GM19035 (cell line): ENCODE data around the gene ANK3.

ENCODE experiments used
- ATAC-seq: cut with Tn5 transposase; IDR thresholded peaks from one replicate; pipeline ENCODE4 v1.9.1; 2021; ENCODE audit not compliant: unreplicated experiment

Gene ANK3

GRCh38 chr10:60380781-60381180 is 8.9 kb downstream of the ANK3 start:
- ATAC-seq, result no peak

DNA sequence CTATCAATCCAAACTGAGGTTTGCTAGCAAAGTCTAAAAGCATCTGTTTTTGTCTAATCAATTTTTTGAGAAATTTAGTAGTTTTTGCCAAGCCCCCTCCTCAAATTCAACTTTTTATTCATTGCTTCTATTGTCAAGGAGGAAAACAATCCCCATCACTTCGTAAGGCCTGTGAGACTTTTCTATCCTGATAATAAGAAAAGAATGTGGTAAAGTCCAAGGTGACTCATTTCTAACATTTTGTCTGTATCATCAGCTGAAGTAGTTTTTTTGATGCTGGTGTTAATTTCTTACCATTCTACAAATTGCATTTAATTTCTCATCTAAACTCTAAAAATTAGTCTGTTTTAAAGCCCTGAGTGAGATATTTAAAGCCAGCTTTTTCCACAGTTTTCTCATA is 11.7 kb downstream of the ANK3 start:
- ATAC-seq, result no peak

DNA sequence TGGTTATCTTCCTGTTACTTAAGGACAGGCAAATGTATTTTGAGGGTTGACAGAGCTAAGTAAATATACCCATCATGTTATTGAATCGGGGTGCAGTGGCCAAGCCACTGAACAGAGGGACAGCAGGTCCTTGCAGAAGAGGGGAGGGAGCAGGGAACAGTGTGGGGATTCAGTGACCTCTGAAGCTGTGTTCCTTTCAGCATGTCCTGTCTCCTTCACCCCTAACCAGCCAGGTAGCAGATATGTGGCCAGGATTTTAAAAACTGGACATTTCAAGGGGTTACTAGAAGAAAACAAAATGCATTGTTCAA is 12.7 kb downstream of the ANK3 start:
- ATAC-seq, result no peak

- ATAC-seq, result no peak
Observed at GRCh38 chr10:60376221-60377041, 13.2 kb downstream of the ANK3 start.

GRCh38 chr10:60375293-60376004 is 14.2 kb downstream of the ANK3 start:
- ATAC-seq, result no peak

DNA sequence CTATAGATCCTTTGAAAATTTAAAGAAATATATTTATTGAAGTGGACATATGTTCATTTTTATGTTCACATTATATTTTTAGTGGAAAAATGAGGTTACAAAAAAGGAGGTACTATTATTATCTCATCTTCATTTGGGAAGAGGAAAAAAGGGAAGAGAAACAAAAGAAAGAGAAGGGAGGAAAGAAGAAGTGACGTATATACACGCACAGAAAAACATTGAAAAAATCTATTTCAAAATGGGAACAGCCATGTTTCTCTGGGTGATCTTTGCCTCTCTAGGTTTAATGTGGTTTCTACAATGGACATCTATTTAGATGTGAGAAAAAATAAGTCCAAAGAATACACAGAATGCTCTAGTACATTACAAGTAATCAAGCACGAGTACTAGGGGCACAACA is 14.8 kb downstream of the ANK3 start:
- ATAC-seq, result no peak

DNA sequence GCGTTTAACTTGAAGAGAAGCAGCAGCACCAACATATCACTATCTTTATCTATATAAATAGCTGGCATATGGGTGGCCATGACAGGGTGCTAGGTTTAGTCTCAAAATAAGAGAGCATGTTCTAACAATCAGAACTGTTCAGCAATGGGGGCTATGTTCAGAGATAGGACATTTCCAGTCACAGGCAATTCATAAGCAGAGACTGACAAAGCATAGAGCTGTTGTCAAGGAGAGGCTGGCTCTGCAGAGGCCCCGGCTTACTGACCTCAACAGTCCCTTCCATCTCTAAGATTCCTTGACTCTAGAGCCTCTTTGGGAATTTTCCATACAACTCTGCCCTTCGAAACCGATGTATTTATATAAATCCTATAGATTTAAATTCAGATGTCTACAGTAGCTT is 17.2 kb downstream of the ANK3 start:
- ATAC-seq, result no peak

DNA sequence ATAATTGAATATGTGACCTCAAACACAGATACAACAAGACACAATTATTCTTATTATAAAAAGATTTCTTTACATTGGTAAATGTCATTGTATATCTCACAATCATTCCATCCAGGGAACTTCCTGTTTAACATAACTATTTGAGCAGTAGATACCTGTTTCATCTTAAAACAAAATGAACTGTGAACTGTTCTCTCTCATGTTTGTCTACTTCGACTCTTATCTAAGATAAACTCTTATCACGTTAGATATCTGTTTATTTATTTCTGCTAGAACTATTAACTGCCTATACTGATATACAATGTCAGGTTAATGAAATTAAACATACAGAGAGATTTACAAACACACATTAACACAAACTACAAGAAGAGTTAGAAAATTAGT is 20.1 kb downstream of the ANK3 start:
- no peak for ATAC-seq

DNA sequence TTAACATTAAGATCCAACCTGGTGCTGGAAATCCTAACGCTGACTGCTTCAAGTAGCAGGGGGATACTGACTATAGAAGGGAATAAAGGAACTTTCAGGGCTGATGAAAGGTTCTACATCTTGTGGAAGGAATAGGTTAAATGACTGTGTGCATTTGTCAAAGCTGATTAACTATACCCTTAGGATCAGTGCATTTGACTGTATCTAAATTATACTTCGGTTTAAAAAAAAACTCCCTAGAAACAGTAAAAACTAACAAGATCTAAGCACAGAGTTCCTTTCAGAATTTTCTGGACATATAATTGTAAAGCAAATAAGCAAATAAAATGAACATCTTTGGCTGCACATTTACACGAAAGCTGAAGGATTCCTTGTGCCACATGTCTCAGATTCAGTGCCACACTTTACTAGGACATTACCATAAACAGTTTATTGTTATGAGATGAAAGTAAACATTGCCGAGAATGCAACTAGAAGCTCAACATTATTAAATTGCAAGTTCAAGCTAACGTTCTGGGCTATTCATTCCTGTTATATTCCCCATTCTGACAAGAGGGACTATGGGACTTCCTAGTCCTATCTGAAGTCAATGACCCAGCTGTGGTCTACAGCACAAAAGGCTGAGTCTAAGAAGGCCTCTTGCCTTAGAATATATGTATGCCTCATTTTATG is 20.7 kb downstream of the ANK3 start:
- no peak for ATAC-seq

GRCh38 chr10:60367901-60368300 is 21.8 kb downstream of the ANK3 start:
- ATAC-seq, result no peak

DNA sequence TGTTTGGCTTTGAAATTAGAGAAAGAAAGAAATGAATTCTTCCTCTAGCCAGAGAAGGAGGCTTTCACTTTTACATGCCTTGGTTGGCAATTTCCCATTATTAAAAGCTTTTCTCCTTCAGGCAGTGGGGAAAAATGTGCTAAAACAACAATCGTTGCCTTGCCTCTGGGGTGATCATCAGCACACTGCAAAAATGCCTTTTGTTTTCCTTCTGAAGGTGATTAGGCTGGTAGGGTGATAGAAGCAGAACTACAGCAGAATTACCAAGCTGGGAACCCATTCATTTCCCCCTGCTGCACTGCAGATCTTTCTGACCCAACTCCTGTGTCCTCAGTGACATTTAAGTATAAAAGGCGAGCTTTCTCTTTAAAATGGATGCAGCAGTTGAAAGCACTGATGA is 22.2 kb downstream of the ANK3 start:
- no peak for ATAC-seq

DNA sequence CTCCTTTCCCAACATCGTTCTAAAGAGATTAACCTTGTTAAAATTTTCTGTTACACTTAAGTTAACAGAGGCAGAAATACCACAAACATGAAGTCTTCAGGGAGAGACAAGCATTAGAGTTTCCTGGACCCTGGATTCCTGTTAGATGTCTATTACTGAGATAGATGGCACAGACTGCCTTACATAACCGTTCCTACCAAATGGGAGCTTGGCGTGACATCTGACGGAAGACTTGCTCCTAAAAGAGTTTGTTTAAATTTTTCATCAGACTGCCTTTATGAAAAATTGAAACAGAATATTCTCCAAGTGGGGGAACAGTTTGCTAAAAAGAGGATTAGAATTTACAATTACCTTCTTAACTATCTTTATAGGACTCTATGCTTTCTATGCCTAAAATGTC is 22.7 kb downstream of the ANK3 start:
- no peak for ATAC-seq

GRCh38 chr10:60363187-60363586 is 26.5 kb downstream of the ANK3 start:
- ATAC-seq, result no peak

- no peak for ATAC-seq
Observed at GRCh38 chr10:60362461-60362860, 27.2 kb downstream of the ANK3 start.

GRCh38 chr10:60359066-60359465 is 30.6 kb downstream of the ANK3 start:
- ATAC-seq, result no peak

DNA sequence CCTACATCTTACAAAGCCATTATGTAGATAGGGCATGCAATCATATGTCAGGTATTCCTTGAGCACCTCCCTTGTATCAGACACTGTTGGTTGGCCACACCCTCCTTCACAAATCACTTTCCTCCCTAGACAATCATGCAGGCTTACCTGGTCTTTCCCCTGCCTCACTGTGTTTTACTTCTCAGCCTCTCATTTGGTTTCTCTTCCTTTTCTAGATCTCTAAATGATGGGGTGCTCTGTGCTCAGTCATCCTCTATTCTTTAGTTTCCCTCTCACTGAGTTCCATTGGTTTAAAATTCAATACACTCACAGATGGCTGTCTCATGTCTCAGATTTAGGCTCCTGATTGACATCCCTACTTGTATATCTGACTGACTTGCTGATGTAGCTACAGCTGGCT is 31.4 kb downstream of the ANK3 start:
- peak; percentile 96 for ATAC-seq

DNA sequence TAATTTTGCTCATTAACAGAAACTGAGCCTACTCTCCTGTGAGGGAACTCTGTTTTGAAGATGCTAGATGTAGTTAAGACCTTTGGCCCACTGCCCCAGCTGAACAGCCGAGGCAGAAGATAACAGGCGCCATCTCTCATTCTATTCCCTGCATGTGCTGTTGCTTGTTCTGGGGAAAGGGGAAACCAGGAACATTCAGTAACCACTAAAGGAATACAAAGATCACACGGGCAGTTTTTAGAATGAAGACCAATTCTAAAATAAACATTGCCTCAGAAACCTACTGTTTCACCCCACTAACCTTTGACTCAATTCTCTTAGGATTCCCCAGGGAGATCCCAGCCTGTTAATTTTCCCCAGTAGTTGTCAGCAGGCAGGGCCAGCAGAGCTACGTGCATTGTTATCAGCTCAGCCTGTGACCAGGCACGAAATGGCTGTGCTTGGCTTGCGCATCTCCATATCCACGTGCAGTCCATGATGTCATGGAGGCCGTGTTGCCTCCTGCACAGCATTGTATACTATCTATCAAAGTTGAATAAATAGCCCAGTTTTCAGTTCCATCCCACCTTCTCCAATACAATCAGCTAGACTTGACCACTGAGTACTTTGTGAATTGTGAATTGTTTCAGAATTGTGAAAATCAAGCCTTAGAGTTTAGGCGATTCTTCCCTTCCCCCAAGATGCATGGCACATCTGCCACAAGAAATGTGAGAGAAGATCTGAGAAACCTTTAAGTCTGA is 36.0 kb downstream of the ANK3 start:
- no peak for ATAC-seq

DNA sequence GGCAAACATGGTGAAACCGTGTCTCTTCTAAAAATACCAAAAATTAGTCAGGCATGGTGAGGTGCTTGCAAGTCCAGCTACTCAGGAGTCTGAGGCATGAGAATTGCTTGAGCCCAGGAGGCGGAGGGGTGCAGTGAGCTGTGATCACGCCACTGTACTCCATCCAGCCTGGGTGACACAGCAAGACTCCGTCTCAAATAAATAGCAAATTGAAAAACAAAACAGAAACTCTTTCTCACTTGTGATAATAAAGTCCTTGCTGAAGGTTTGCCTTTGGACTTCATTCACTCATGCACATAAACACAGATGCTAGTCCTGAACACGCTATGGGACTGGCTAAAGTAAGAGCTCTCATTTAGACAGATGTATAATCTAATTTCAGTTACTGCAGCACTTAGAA is 37.6 kb downstream of the ANK3 start:
- peak; percentile 47 for ATAC-seq

DNA sequence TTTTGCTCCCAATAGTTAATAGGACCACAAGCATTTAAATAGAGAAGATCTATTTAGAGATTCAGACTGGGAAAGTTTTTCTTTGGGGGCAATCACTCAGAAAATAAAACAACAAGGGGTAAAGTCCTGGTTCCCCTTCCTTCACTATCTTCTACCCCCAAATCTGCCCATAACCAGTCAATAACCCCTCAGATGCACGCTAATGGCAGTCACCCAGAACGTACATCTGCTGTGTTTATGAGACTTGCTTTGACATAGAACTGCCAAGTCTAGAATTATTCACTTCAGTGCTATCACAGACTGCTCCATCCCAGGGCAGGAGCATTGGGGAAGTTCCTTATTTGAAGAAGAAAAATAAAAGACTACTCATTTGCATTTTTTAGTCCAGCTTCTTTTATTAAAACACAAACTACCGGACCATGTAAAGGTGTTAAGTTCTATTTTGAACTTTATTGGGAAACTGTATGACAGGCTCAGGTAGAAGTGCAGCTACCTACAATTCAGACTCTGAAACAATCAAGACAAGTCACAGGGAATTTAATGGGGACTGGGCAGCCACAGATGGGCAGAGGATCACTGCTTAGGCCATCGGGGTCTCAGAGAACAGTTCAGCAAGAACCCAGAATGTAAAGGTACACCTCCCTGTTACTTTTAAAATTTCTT is 38.4 kb downstream of the ANK3 start:
- peak; percentile 60 for ATAC-seq

DNA sequence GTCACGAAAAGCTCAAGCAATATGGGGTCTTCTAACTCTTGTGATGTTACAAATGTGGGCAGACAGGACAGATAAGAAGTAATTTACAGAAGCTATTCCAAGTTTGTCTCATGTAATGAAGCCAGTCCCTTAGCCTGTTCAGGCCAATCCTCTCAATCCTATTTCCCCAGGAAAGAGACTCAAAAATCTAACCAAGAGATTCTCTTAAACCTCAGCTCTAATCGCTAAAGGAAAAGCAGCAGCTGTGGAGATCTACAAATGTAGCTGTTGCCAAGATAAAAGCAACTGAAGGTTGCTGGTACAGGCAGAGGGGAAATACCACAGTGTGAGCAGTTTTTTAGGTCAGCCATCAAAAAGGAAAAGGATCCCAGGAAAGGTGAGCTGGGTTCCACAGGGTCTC is 39.3 kb downstream of the ANK3 start:
- ATAC-seq, result no peak

- ATAC-seq, result no peak
Observed at GRCh38 chr10:60349426-60349825, 40.2 kb downstream of the ANK3 start.
